PC-3 (cell line): ENCODE results near the gene METAP1D.

Source experiments
- CTCF ChIP-seq: fragments of 300-600 bp; sonication (generic); conservative IDR thresholded peaks from 2 replicates; pipeline ENCODE4 v1.5.1; 2017; ENCODE audit warnings: antibody characterized with exemption, low read depth, mild to moderate bottlenecking, low read length
- EZH2 ChIP-seq: fragments of 300-600 bp; sonication (generic); IDR thresholded peaks from one replicate; pipeline ENCODE4 v1.6.1; 2017; ENCODE audit warnings: antibody characterized with exemption, mild to moderate bottlenecking, low read length; ENCODE audit not compliant: unreplicated experiment
- EZH2phosphoT487 ChIP-seq: fragments of 300-600 bp; sonication (generic); IDR thresholded peaks from 2 replicates; pipeline ENCODE4 v1.6.1; 2018; ENCODE audit warnings: mild to moderate bottlenecking, antibody characterized with exemption, low read length, borderline replicate concordance

GRCh38 chr2:172058660-172059059 lies 58.9 kb downstream of the METAP1D start:
- TF ChIP-seq CTCF: no peak
- no peak for TF ChIP-seq EZH2phosphoT487
- no peak for TF ChIP-seq EZH2
